H1 (cell line): ENCODE data around the gene TDRKH. TPM values are rescaled to one million over a fixed set of nuclear protein-coding genes. Genes with fewer than 3 reads are reported as not detected.

ENCODE experiments used
- CTCF ChIA-PET: fragments of 300-600 bp; sonication (Branson Sonifier 250); formaldehyde crosslinking; loops from one replicate; lab custom pipeline; 2021; ENCODE audit not compliant: partially characterized antibody; lab: Charles Lee
- POLR2A ChIA-PET: fragments of 300-600 bp; sonication (Branson Sonifier 250); formaldehyde crosslinking; loops from one replicate; lab custom pipeline; 2021; ENCODE audit warnings: inconsistent platforms; ENCODE audit not compliant: partially characterized antibody; lab: Charles Lee
- DNase-seq, 2 experiments: peaks; one replicate each; pipeline versions ENCODE4 v3.0.0 to v3.0.0-alpha.2; 2010 to 2022; ENCODE audit warnings: low spot score in 2 of 2, low read depth in 1 of 2, mixed read lengths in 1 of 2
- FAIRE-seq: peaks from 2 replicates; lab custom pipeline; 2011; peaks lifted over from hg19 to GRCh38; lab: Jason Lieb, UNC
- H2AFZ ChIP-seq: 2 replicates; pipeline ENCODE4 v1.8.1; 2012; ENCODE audit warnings: low read length, inconsistent platforms
- H2AK5ac ChIP-seq: 2 replicates; pipeline ENCODE4 v1.6.1; 2013; ENCODE audit warnings: low read depth, low read length
- H2BK120ac ChIP-seq: replicated peaks from 2 replicates; pipeline ENCODE3; 2013; ENCODE audit warnings: low read depth, low read length, inconsistent platforms
- H2BK12ac ChIP-seq: 2 replicates; pipeline ENCODE4 v1.6.1; 2013; ENCODE audit warnings: low read depth, low read length
- H2BK15ac ChIP-seq: 2 replicates; pipeline ENCODE4 v1.6.1; 2013; ENCODE audit warnings: low read length
- H2BK20ac ChIP-seq: 2 replicates; pipeline ENCODE4 v1.6.1; 2013; ENCODE audit warnings: low read length
- H2BK5ac ChIP-seq: 2 replicates; pipeline ENCODE4 v1.6.1; 2013; ENCODE audit warnings: low read depth, low read length
- H3K14ac ChIP-seq: 2 replicates; pipeline ENCODE4 v1.6.1; 2013; ENCODE audit warnings: inconsistent platforms; ENCODE audit not compliant: insufficient read length
- H3K18ac ChIP-seq: 2 replicates; pipeline ENCODE4 v1.6.1; 2013; ENCODE audit warnings: low read length; ENCODE audit errors: extremely low read depth
- H3K23ac ChIP-seq: 2 replicates; pipeline ENCODE4 v1.6.1; 2013; ENCODE audit warnings: inconsistent platforms; ENCODE audit not compliant: insufficient read length
- H3K23me2 ChIP-seq: 2 replicates; pipeline ENCODE4 v1.6.1; 2013; ENCODE audit warnings: low read depth, low read length
- H3K27ac ChIP-seq: 2 replicates; pipeline ENCODE4 v1.6.1; 2011; ENCODE audit warnings: low read depth, low read length, inconsistent platforms
- H3K27me3 ChIP-seq, 4 experiments: replicated peaks in 1 of 4; 1 replicate in 1 of 4; 2 replicates in 3 of 4; pipeline versions ENCODE4 v1.6.1 to v1.8.1; 2011 to 2013; ENCODE audit warnings: low read length in 3 of 4, mild to moderate bottlenecking in 3 of 4, inconsistent platforms in 2 of 4, mixed read lengths in 2 of 4, moderate library complexity in 1 of 4; ENCODE audit not compliant: control insufficient read depth in 3 of 4, insufficient read depth in 3 of 4; ENCODE audit errors: extremely low read depth in 1 of 4
- H3K36me3 ChIP-seq, 4 experiments: 2 replicates each; pipeline versions ENCODE4 v1.6.1 to v1.8.1; 2011 to 2013; ENCODE audit warnings: mild to moderate bottlenecking in 4 of 4, low read length in 3 of 4, moderate library complexity in 2 of 4, control low read depth in 1 of 4, inconsistent platforms in 1 of 4; ENCODE audit not compliant: insufficient read depth in 4 of 4, control insufficient read depth in 2 of 4
- H3K4ac ChIP-seq: replicated peaks from 2 replicates; pipeline ENCODE3; 2013; ENCODE audit warnings: low read length, low read depth, mixed read lengths, inconsistent platforms; ENCODE audit not compliant: insufficient read length
- H3K4me1 ChIP-seq, 4 experiments: replicated peaks in 1 of 4; 1 replicate in 1 of 4; 2 replicates in 3 of 4; pipeline versions ENCODE4 v1.6.1 to v1.8.1; 2011 to 2013; ENCODE audit warnings: low read length in 3 of 4, inconsistent platforms in 2 of 4, mixed read lengths in 1 of 4; ENCODE audit not compliant: insufficient read depth in 4 of 4, control insufficient read depth in 3 of 4
- H3K4me2 ChIP-seq, 2 experiments: 2 replicates each; pipeline versions ENCODE4 v1.6.1 to v1.8.1; 2011 to 2013; ENCODE audit warnings: low read depth in 2 of 2, low read length in 2 of 2, control low read depth in 1 of 2, inconsistent platforms in 1 of 2, mild to moderate bottlenecking in 1 of 2; ENCODE audit not compliant: insufficient read depth in 1 of 2
- H3K4me3 ChIP-seq, 4 experiments: fragments of 200-600, 300-600 bp in 1 of 4; sonication (generic), shearing (Covaris generic), sonication (Bioruptor Twin) in 1 of 4; 2 replicates each; pipeline versions ENCODE4 v1.5.1 to v1.8.1; 2011 to 2016; ENCODE audit warnings: low read length in 4 of 4, low read depth in 3 of 4, control low read depth in 2 of 4, inconsistent platforms in 2 of 4, mild to moderate bottlenecking in 2 of 4, mixed read lengths in 1 of 4, moderate library complexity in 1 of 4; ENCODE audit not compliant: insufficient read depth in 2 of 4; ENCODE audit errors: extremely low read depth in 1 of 4
- H3K56ac ChIP-seq: replicated peaks from 2 replicates; pipeline ENCODE3; 2013; ENCODE audit warnings: low read depth, mild to moderate bottlenecking, mixed read lengths, low read length, inconsistent platforms; ENCODE audit not compliant: insufficient read length
- H3K79me1 ChIP-seq: 2 replicates; pipeline ENCODE4 v1.6.1; 2013; ENCODE audit warnings: low read depth, low read length, control low read depth
- H3K79me2 ChIP-seq, 2 experiments: 2 replicates each; pipeline versions ENCODE4 v1.6.1 to v1.8.1; 2012 to 2013; ENCODE audit warnings: low read length in 2 of 2, mild to moderate bottlenecking in 2 of 2, inconsistent platforms in 1 of 2; ENCODE audit not compliant: insufficient read depth in 2 of 2, control insufficient read depth in 1 of 2
- H3K9ac ChIP-seq, 4 experiments: replicated peaks in 1 of 4; 1 replicate in 1 of 4; 2 replicates in 3 of 4; pipeline versions ENCODE4 v1.6.1 to v1.8.1; 2011 to 2013; ENCODE audit warnings: low read depth in 3 of 4, low read length in 3 of 4, control low read depth in 2 of 4, mild to moderate bottlenecking in 2 of 4, moderate library complexity in 2 of 4, inconsistent platforms in 1 of 4; ENCODE audit errors: extremely low read depth in 1 of 4
- H3K9me3 ChIP-seq, 2 experiments: 2 replicates each; pipeline versions ENCODE4 v1.6.1 to v1.8.1; 2012 to 2013; ENCODE audit warnings: mild to moderate bottlenecking in 2 of 2, moderate library complexity in 2 of 2, control low read depth in 1 of 2, inconsistent platforms in 1 of 2, low read depth in 1 of 2, low read length in 1 of 2, mixed read lengths in 1 of 2; ENCODE audit not compliant: insufficient read depth in 2 of 2
- H4K20me1 ChIP-seq, 2 experiments: replicated peaks in 1 of 2; 2 replicates each; pipeline versions ENCODE3 to v1.8.1; 2011 to 2013; ENCODE audit warnings: inconsistent platforms in 2 of 2, low read length in 2 of 2, mild to moderate bottlenecking in 1 of 2; ENCODE audit not compliant: insufficient read depth in 2 of 2, control insufficient read depth in 1 of 2
- H4K5ac ChIP-seq: 2 replicates; pipeline ENCODE4 v1.6.1; 2013; ENCODE audit warnings: low read length, low read depth, mixed read lengths, inconsistent platforms; ENCODE audit not compliant: insufficient read length
- H4K8ac ChIP-seq: 2 replicates; pipeline ENCODE4 v1.8.0; 2013; ENCODE audit warnings: mild to moderate bottlenecking, moderate library complexity, low read length, inconsistent platforms; ENCODE audit not compliant: insufficient read depth; ENCODE audit errors: extremely low read depth
- H4K91ac ChIP-seq: replicated peaks from 2 replicates; pipeline ENCODE3; 2013; ENCODE audit warnings: low read length, mixed read lengths, inconsistent platforms; ENCODE audit not compliant: insufficient read length
- EZH2 ChIP-seq: fragments of 200-600 bp; sonication (generic); IDR thresholded peaks from 2 replicates; pipeline ENCODE4 v1.7.1; 2012; ENCODE audit warnings: low read depth, mild to moderate bottlenecking, moderate library complexity, low read length, inconsistent platforms; ENCODE audit not compliant: severe bottlenecking
- GABPA ChIP-seq: IDR thresholded peaks from 2 replicates; pipeline ENCODE4 v1.6.1; 2011; ENCODE audit warnings: mild to moderate bottlenecking, low read length, moderate library complexity, borderline replicate concordance; ENCODE audit not compliant: insufficient read depth
- RFX5 ChIP-seq: IDR thresholded peaks from 2 replicates; pipeline ENCODE4 v1.6.1; 2011; ENCODE audit warnings: low read depth, low read length, improper control_type of control experiment, borderline replicate concordance
- SP1 ChIP-seq: IDR thresholded peaks from 2 replicates; pipeline ENCODE4 v1.6.1; 2011; ENCODE audit warnings: low read depth, low read length
- SP4 ChIP-seq: IDR thresholded peaks from 2 replicates; pipeline ENCODE4 v1.6.1; 2012; ENCODE audit warnings: low read length, inconsistent platforms
- SUZ12 ChIP-seq: fragments of 200-600 bp; sonication (generic); IDR thresholded peaks from 2 replicates; pipeline ENCODE4 v1.6.1; 2012; ENCODE audit warnings: mild to moderate bottlenecking, inconsistent platforms, low read length, moderate library complexity, mixed read lengths
- ZNF274 ChIP-seq: IDR thresholded peaks from 2 replicates; pipeline ENCODE4 v1.7.0; 2012; ENCODE audit warnings: low read length, borderline replicate concordance; ENCODE audit errors: extremely low read depth
- WGBS, 2 experiments: shearing (Covaris generic) in 1 of 2; methylation state at CpG; one replicate each; pipeline versions ENCODE4 v1.1.6 to v1.1.7; 2013 to 2015; ENCODE audit warnings: low lambda C conversion rate in 2 of 2, mixed read lengths in 2 of 2, inconsistent platforms in 1 of 2, low coverage in 1 of 2, missing lambda C conversion rate in 1 of 2; ENCODE audit not compliant: insufficient replicate concordance in 2 of 2, insufficient coverage in 1 of 2, insufficient read length in 1 of 2; ENCODE audit errors: extremely low coverage in 1 of 2, missing lambda C conversion rate in 1 of 2; 5-methylcytosine and 5-hydroxymethylcytosine counted together
- polyA plus RNA-seq, 7 experiments: library from polyadenylated mRNA; depleted of rRNA in 3 of 7; stranded (reverse) in 5 of 7; unstranded in 2 of 7; fragments of >200 nt in 5 of 7; fragments of 200-250 nt in 2 of 7; gene quantifications; 1 replicate in 5 of 7; 2 replicates in 1 of 7; 4 replicates in 1 of 7; pipeline versions ENCODE4 v1.2.1 to v1.2.3, GENCODE V29; 2011 to 2013; ENCODE audit warnings: missing spikeins in 2 of 7, mixed read lengths in 2 of 7
- total RNA-seq: library from RNA; stranded (reverse); fragmentation: NEBNext Ultra II Directional; extraction: Animal tissue kit (Norgen Biotek cat#: 25700); gene quantifications from 2 replicates; pipeline ENCODE4 v1.2.1, GENCODE V29; 2021
- TF ChIP-seq, protein P1 (sequence below): IDR thresholded peaks from 2 replicates; pipeline ENCODE4 v1.6.1; 2011; ENCODE audit warnings: low read length, improper control_type of control experiment
- TF ChIP-seq, protein P2 (sequence below), 3 experiments: IDR thresholded peaks; 1 replicate in 2 of 3; 2 replicates in 1 of 3; pipeline versions ENCODE4 v1.5.1 to v1.6.1; 2011; ENCODE audit warnings: low read length in 3 of 3, mild to moderate bottlenecking in 3 of 3, inconsistent platforms in 2 of 3, low read depth in 1 of 3, moderate library complexity in 1 of 3; ENCODE audit not compliant: insufficient read depth in 1 of 3; ENCODE audit errors: control extremely low read depth in 1 of 3

Gene TDRKH
- total and polyA plus RNA-seq, 2 of the 8 experiments (the other 6 are each of a cell fraction or from before 2014, with no cell fraction given), result 9.9 to 26.1 TPM

DNA sequence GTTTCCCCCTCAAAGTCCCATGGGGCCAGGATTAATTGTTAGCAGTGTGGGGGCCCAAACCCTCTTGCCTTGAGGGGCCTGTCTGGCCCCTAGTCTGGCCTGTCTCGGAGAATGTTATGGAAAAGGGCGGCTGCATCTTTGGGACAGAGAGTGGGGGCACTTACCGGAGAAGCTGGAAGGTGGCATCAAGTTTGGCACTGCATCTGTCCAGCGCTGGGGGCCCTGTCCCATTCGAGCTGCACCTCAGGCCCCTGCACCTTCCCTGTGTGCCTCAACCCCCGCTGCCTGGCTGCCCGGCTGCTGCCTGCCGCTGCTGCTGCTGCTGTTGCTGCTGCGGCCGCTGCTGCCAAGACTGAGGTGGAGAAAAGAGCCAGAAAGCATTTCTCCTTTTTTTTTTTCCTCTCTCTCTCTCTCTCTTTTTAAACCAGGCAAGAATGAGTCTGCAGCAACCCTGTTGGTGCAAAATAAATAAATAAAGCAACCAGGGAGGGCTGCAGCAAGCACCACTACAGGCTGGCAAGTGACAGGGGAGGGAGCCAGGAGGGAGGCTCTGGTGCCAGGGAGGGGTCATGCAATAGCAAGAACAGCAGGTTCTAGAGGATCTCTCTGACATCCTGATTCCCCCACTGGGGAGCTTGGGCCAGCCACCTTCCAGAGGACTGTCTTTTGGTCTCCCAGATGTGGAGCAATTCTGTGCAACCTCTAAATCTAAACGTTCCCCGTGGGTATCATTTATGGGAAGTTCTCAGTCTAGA is 14.9 kb upstream of the TDRKH start, which contains the start of gene LINGO4:
LINGO4 (minus strand) TSS at position 354 of the 755 bp plus-strand sequence. CDS start 2,715 bp downstream, outside the sequence.
- no peaks in the 10 kb centered on the region for H3K79me2 ChIP-seq
- H3K27me3 ChIP-seq, result peaks cover 0 to 3% (median 1%) of the 10 kb centered on the region in 4 experiments; a peak in 1 of 7 replicates
- no peak within 1 kb of the TSS for H2BK5ac ChIP-seq
- H3K4me3 ChIP-seq, result no peak within 1 kb of the TSS
- FAIRE-seq (no peak), DNase-seq (no peak)
- H3K36me3 ChIP-seq, result no peaks in the 10 kb centered on the region
- no peak within 1 kb of the TSS for H3K4me2 ChIP-seq
- H4K8ac ChIP-seq, result no peak within 1 kb of the TSS
- H3K23ac ChIP-seq, result no peak within 1 kb of the TSS
- H3K79me1 ChIP-seq, result no peaks in the 10 kb centered on the region
- CTCF ChIA-PET, result no interaction called here
- H3K14ac ChIP-seq, result no peak within 1 kb of the TSS
- H3K18ac ChIP-seq, result no peak within 1 kb of the TSS
- no peaks in the 10 kb centered on the region for H3K9me3 ChIP-seq
- H4K5ac ChIP-seq, result no peak within 1 kb of the TSS
- H2BK120ac ChIP-seq, result no peak within 1 kb of the TSS
- no peak within 1 kb of the TSS for H2BK15ac ChIP-seq
- no peaks in the 10 kb centered on the region for H3K23me2 ChIP-seq
- no peak within 1 kb of the TSS for H2AK5ac ChIP-seq
- no peaks in the 10 kb centered on the region for H4K20me1 ChIP-seq
- no peak within 1 kb of the TSS for H4K91ac ChIP-seq
- POLR2A ChIA-PET, result no interaction called here
- H3K56ac ChIP-seq, result no peak within 1 kb of the TSS
- H3K9ac ChIP-seq, result no peak within 1 kb of the TSS
- H3K4ac ChIP-seq, result no peak within 1 kb of the TSS
- 85% methylated on average over 12 of the region's 12 CpGs; no CpG with 5 or more reads in 1 of the 2 experiments for WGBS, 2 experiments
- peaks cover 1 to 5% (median 4%) of the 10 kb centered on the region in 4 experiments; a peak in 2 of 7 replicates for H3K4me1 ChIP-seq
- H3K27ac ChIP-seq, result no peak within 1 kb of the TSS
- H2BK20ac ChIP-seq, result no peak within 1 kb of the TSS
- no peak within 1 kb of the TSS for H2AFZ ChIP-seq
- no peak within 1 kb of the TSS for H2BK12ac ChIP-seq
- TF ChIP-seq ZNF274 (no peak), SP4 (no peak), EZH2 (no peak), GABPA (no peak), SP1 (no peak), SUZ12 (no peak), RFX5 (no peak)
- TF ChIP-seq, protein P1, sequence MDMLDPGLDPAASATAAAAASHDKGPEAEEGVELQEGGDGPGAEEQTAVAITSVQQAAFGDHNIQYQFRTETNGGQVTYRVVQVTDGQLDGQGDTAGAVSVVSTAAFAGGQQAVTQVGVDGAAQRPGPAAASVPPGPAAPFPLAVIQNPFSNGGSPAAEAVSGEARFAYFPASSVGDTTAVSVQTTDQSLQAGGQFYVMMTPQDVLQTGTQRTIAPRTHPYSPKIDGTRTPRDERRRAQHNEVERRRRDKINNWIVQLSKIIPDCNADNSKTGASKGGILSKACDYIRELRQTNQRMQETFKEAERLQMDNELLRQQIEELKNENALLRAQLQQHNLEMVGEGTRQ, result no peak
- TF ChIP-seq, protein P2, sequence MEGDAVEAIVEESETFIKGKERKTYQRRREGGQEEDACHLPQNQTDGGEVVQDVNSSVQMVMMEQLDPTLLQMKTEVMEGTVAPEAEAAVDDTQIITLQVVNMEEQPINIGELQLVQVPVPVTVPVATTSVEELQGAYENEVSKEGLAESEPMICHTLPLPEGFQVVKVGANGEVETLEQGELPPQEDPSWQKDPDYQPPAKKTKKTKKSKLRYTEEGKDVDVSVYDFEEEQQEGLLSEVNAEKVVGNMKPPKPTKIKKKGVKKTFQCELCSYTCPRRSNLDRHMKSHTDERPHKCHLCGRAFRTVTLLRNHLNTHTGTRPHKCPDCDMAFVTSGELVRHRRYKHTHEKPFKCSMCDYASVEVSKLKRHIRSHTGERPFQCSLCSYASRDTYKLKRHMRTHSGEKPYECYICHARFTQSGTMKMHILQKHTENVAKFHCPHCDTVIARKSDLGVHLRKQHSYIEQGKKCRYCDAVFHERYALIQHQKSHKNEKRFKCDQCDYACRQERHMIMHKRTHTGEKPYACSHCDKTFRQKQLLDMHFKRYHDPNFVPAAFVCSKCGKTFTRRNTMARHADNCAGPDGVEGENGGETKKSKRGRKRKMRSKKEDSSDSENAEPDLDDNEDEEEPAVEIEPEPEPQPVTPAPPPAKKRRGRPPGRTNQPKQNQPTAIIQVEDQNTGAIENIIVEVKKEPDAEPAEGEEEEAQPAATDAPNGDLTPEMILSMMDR (IDR thresholded peaks at IDR 0.05; ENCODE audit: control extremely low read depth in 1 of 3, insufficient read depth in 1 of 3, low read depth in 1 of 3, low read length in 3 of 3), result no peak
